ENCODE data around the gene KCNK18. TPM values are rescaled to one million over a fixed set of nuclear protein-coding genes. Genes with fewer than 3 reads are reported as not detected.

KCNK18 gene
- total RNA-seq, 1 experiment from 2014 or later, result not detected

DNA sequence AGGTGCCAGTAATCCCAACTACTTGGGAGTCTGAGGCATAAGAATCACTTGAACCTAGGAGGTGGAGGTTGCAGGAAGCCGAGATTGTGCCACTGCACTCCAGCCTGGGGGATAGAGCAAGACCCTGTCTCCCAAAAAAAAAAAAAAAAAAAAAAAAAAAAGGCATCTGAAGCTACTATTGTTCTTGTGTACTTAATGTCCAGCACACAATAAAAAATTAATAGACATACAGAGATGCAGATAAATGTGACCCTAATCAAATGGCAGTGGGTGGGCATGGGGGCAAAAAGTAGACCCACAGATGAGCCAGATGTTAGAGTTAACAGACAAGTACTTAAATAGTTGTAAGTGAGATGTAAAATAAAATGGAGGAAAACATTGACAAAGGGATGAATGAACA is 7.7 kb upstream of the KCNK18 start:
- intact Hi-C loops (cut with micrococcal nuclease; ENCODE audit: unreplicated experiment), result no loop called here
- no peak overlapping the region for H3K27ac Mint-ChIP-seq (ENCODE audit: unreplicated experiment)
- no peak overlapping the region for H3K4me3 Mint-ChIP-seq (ENCODE audit: low read depth, unreplicated experiment)
- TF ChIP-seq, protein P1, sequence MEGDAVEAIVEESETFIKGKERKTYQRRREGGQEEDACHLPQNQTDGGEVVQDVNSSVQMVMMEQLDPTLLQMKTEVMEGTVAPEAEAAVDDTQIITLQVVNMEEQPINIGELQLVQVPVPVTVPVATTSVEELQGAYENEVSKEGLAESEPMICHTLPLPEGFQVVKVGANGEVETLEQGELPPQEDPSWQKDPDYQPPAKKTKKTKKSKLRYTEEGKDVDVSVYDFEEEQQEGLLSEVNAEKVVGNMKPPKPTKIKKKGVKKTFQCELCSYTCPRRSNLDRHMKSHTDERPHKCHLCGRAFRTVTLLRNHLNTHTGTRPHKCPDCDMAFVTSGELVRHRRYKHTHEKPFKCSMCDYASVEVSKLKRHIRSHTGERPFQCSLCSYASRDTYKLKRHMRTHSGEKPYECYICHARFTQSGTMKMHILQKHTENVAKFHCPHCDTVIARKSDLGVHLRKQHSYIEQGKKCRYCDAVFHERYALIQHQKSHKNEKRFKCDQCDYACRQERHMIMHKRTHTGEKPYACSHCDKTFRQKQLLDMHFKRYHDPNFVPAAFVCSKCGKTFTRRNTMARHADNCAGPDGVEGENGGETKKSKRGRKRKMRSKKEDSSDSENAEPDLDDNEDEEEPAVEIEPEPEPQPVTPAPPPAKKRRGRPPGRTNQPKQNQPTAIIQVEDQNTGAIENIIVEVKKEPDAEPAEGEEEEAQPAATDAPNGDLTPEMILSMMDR (IDR thresholded peaks at IDR 0.05; ENCODE audit: unreplicated experiment), result no peak
- H3K27me3 Mint-ChIP-seq (ENCODE audit: unreplicated experiment), result peaks cover 6% of the 10 kb centered on the region
- H3K9me3 Mint-ChIP-seq (ENCODE audit: low read depth, unreplicated experiment), result no peaks in the 10 kb centered on the region
- no peaks in the 10 kb centered on the region for H3K36me3 Mint-ChIP-seq (ENCODE audit: insufficient read depth, unreplicated experiment)
- CTCF ChIA-PET, result no interaction called here
- BruUV-seq (replicated peaks), result no TSS peak
- DNase-seq, result no peak
- H3K4me1 Mint-ChIP-seq (ENCODE audit: low read depth, unreplicated experiment), result peaks cover 10% of the 10 kb centered on the region

DNA sequence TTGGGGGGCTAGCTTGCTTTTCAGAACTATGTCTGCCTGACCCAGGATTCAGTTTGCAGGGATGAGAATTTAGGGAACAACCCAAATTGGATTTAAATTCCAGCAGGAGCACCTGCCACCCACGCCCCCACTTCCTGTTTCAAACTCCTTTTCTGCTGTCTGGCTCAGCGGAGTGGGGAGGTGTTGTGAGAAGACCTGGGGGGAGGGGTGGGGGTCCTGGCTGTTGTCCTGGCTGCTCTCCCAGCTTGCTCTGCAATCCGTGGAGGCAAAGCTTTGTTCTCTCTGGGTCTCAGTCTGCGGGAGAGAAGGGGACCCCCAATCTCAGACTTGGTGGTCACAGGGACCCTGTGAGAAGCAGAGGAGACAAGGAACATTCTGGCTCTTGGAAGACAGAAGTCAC is 799 bp downstream of the KCNK18 start:
- Mint-ChIP-seq H3K36me3 (ENCODE audit: insufficient read depth, unreplicated experiment) (no peaks in the 10 kb centered on the region), H3K9me3 (ENCODE audit: low read depth, unreplicated experiment) (no peaks in the 10 kb centered on the region), H3K27me3 (ENCODE audit: unreplicated experiment) (peaks cover 38% of the 10 kb centered on the region), H3K4me1 (ENCODE audit: low read depth, unreplicated experiment) (no peaks in the 10 kb centered on the region), H3K4me3 (ENCODE audit: low read depth, unreplicated experiment) (no peak overlapping the region), H3K27ac (ENCODE audit: unreplicated experiment) (no peak overlapping the region)
- intact Hi-C loops (cut with micrococcal nuclease; ENCODE audit: unreplicated experiment), result no loop called here
- no peak for DNase-seq
- TF ChIP-seq, protein P1 (IDR thresholded peaks at IDR 0.05; ENCODE audit: unreplicated experiment), result no peak
- BruUV-seq (replicated peaks), result no TSS peak
- CTCF ChIA-PET, result no interaction called here

DNA sequence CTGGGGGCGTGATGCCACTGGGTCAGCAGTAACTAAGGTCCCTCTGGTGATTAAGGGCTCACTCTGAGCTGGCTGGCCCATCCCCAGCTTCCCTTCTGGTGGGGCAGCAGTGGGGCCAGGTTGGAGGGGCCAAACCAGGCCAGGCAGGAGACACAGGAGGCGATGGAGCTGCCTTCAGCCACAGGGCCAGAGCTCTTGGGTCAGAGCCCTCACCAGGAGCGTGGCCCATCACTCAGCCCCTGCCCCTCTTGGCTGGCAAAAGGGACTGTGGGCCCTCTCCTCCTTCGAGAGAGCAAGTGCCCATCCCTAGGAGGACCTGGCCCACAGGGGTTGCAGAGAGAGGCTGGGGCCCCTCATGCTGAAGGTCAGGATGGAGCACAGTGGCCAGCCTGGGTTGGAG is 4.5 kb downstream of the KCNK18 start:
- TF ChIP-seq, protein P1 (IDR thresholded peaks at IDR 0.05; ENCODE audit: unreplicated experiment), result no peak
- no peak for DNase-seq
- Mint-ChIP-seq H3K4me1 (ENCODE audit: low read depth, unreplicated experiment) (no peaks in the 10 kb centered on the region), H3K27me3 (ENCODE audit: unreplicated experiment) (peaks cover 25% of the 10 kb centered on the region), H3K36me3 (ENCODE audit: insufficient read depth, unreplicated experiment) (no peaks in the 10 kb centered on the region), H3K27ac (ENCODE audit: unreplicated experiment) (no peak overlapping the region), H3K4me3 (ENCODE audit: low read depth, unreplicated experiment) (no peak overlapping the region), H3K9me3 (ENCODE audit: low read depth, unreplicated experiment) (no peaks in the 10 kb centered on the region)
- CTCF ChIA-PET, result interaction anchor here (1.3 kb wide), 1 partner anchor 16 kb away, joined by 4 read pairs; no protein-coding TSS in a partner anchor
- intact Hi-C loops (cut with micrococcal nuclease; ENCODE audit: unreplicated experiment), result no loop called here
- no TSS peak for BruUV-seq (replicated peaks)

DNA sequence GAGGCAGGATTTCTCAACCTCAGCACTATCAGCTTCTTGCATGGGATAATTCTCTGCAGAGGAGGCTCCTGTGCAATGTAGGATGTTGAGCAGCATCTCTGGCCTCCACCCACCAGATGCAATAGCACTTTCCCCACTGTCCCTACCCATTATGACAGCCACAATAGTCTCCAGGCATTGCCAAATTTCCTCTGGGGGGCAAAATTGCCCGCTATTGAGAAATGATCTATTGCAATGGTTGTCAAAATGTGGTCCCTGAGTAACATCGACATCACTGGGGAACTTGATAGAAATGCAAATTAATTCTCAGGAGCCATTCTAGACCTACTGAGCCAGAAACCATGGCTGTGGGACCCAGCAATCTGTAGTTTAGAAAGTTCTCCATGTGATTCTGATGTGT is 7.0 kb downstream of the KCNK18 start:
- intact Hi-C loops (cut with micrococcal nuclease; ENCODE audit: unreplicated experiment), result no loop called here
- H3K4me3 Mint-ChIP-seq (ENCODE audit: low read depth, unreplicated experiment), result no peak overlapping the region
- H3K27ac Mint-ChIP-seq (ENCODE audit: unreplicated experiment), result no peak overlapping the region
- DNase-seq, result no peak
- H3K36me3 Mint-ChIP-seq (ENCODE audit: insufficient read depth, unreplicated experiment), result no peaks in the 10 kb centered on the region
- CTCF ChIA-PET, result no interaction called here
- H3K4me1 Mint-ChIP-seq (ENCODE audit: low read depth, unreplicated experiment), result no peaks in the 10 kb centered on the region
- H3K9me3 Mint-ChIP-seq (ENCODE audit: low read depth, unreplicated experiment), result no peaks in the 10 kb centered on the region
- TF ChIP-seq, protein P1 (IDR thresholded peaks at IDR 0.05; ENCODE audit: unreplicated experiment), result no peak
- peaks cover 48% of the 10 kb centered on the region for H3K27me3 Mint-ChIP-seq (ENCODE audit: unreplicated experiment)
- BruUV-seq (replicated peaks), result no TSS peak
